ENCODE measurements around the gene CTDSP2. TPM values are rescaled to one million over a fixed set of nuclear protein-coding genes. Genes with fewer than 3 reads are reported as not detected.

CTDSP2 gene
- polyA plus RNA-seq, 3 donors, result 59.1 to 148 (median 70.2) TPM

DNA sequence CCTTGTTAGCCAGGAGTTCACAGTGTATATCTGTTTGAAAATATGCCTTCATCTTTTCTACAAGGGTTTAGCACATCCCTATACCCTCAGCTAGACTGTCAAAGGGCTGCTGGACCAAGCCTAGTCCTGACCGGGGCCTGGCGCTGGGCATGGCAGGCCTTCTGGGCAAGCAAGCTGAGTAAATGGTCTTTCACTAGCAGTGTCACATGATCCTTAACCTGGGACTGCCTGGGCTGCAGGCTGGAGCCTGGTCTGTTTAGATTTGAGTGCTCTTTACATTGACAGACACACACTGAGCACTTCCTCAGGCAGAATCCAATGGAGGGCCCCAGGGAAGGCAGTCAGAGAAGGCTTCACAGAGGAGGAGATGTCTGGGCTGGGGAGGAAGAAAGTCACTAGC, 21.1 kb downstream of the CTDSP2 start:
- no peak overlapping the region for H2AFZ ChIP-seq (ENCODE audit: insufficient read depth, low read depth, low read length, poor library complexity, severe bottlenecking)
- H3K27ac ChIP-seq (ENCODE audit: low read depth in 1 of 2, low read length in 2 of 2), result no peak overlapping the region
- no peak overlapping the region for H3K4me2 ChIP-seq (replicated peaks; ENCODE audit: extremely low read depth, low read length, poor library complexity, severe bottlenecking)
- H3K36me3 ChIP-seq (replicated peaks in 1 of 2; ENCODE audit: control insufficient read depth in 1 of 2, insufficient read depth in 2 of 2, low read length in 2 of 2), result peaks cover 89 to 98% of the 10 kb centered on the region in 2 donors
- no peak overlapping the region for H3K4me3 Mint-ChIP-seq
- H3K36me3 Mint-ChIP-seq, result peaks cover 88 to 94% of the 10 kb centered on the region in 2 donors
- peaks cover 9 to 11% of the 10 kb centered on the region in 2 donors for H3K4me1 ChIP-seq (ENCODE audit: control insufficient read depth in 1 of 2, insufficient read depth in 2 of 2, low read length in 2 of 2)
- H3K27me3 ChIP-seq (ENCODE audit: control insufficient read depth in 2 of 2, insufficient read depth in 2 of 2, low read length in 2 of 2), result no peaks in the 10 kb centered on the region
- 100% methylated on average over 2 of the region's 2 CpGs for WGBS (ENCODE audit: insufficient coverage)
- TF ChIP-seq, protein P1, sequence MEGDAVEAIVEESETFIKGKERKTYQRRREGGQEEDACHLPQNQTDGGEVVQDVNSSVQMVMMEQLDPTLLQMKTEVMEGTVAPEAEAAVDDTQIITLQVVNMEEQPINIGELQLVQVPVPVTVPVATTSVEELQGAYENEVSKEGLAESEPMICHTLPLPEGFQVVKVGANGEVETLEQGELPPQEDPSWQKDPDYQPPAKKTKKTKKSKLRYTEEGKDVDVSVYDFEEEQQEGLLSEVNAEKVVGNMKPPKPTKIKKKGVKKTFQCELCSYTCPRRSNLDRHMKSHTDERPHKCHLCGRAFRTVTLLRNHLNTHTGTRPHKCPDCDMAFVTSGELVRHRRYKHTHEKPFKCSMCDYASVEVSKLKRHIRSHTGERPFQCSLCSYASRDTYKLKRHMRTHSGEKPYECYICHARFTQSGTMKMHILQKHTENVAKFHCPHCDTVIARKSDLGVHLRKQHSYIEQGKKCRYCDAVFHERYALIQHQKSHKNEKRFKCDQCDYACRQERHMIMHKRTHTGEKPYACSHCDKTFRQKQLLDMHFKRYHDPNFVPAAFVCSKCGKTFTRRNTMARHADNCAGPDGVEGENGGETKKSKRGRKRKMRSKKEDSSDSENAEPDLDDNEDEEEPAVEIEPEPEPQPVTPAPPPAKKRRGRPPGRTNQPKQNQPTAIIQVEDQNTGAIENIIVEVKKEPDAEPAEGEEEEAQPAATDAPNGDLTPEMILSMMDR (IDR thresholded peaks at IDR 0.05), result no peak
- peaks cover 37% of the 10 kb centered on the region for H3K79me2 ChIP-seq (ENCODE audit: insufficient read depth, low read length)
- no peak overlapping the region for H3K9ac ChIP-seq (ENCODE audit: insufficient read depth, low read length, poor library complexity, severe bottlenecking)
- peaks cover 97% of the 10 kb centered on the region for H4K20me1 ChIP-seq (ENCODE audit: insufficient read depth, low read length)
- H3K4me3 ChIP-seq (replicated peaks in 1 of 3; ENCODE audit: low read depth in 2 of 3, low read length in 3 of 3), result no peak overlapping the region
- H3K4me1 Mint-ChIP-seq, result peaks cover 15% of the 10 kb centered on the region
- no peak for DNase-seq
- no peaks in the 10 kb centered on the region for H3K9me3 Mint-ChIP-seq
- peaks cover 0 to 3% (median 1%) of the 10 kb centered on the region in 3 donors for H3K27me3 Mint-ChIP-seq (ENCODE audit: low read depth in 3 of 3)
- peak overlapping the region in 1 of 7 donors; percentile 54 for H3K27ac Mint-ChIP-seq
- no peaks in the 10 kb centered on the region for H3K9me3 ChIP-seq (replicated peaks in 1 of 2; ENCODE audit: control insufficient read depth in 1 of 2, insufficient read depth in 1 of 2, low read length in 2 of 2)
- intact Hi-C loops (cut with micrococcal nuclease), result no loop called here

DNA sequence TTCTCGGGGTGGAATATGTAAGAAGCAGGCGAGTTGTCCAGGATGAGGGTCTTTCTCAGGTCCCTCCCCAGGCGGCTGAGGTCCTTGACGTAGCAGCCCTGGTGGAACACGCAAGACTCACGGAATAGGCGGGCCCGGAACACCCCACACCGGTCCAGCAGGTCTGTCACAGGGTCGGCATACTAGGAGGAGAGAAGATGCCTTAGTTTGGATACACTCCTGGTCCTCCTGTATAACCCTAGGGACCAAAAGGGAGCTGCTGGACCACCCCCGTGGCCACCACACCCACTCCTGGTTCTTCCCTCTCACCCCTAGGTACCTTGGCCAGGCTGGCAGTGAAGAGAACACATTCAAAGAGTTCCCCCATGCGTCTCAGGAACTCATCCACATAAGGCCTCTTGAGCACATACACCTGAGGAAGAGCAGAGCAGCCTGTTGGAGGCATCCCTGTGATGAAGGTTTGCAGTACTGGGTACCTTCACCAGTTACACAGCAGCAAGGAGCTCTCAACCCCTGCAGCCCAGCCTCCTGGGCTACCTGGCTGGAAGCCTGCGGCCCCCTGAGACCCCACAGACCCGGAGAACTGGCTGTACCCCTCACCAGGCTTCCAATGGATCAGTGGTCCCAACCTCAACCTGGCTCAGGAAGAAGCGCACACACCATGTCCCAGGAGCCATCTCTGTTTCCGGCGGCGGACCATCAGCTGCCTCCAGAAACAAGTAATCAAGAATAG, 22.5 kb downstream of the CTDSP2 start:
- H3K4me1 Mint-ChIP-seq, result peaks cover 3% of the 10 kb centered on the region
- no peak for DNase-seq
- Histone ChIP-seq H3K9me3 (replicated peaks in 1 of 2; ENCODE audit: control insufficient read depth in 1 of 2, insufficient read depth in 1 of 2, low read length in 2 of 2) (no peaks in the 10 kb centered on the region), H3K9ac (ENCODE audit: insufficient read depth, low read length, poor library complexity, severe bottlenecking) (no peak overlapping the region), H3K36me3 (replicated peaks in 1 of 2; ENCODE audit: control insufficient read depth in 1 of 2, insufficient read depth in 2 of 2, low read length in 2 of 2) (peaks cover 90 to 98% of the 10 kb centered on the region in 2 donors), H4K20me1 (ENCODE audit: insufficient read depth, low read length) (peaks cover 96% of the 10 kb centered on the region), H3K27ac (ENCODE audit: low read depth in 1 of 2, low read length in 2 of 2) (no peak overlapping the region), H3K4me3 (replicated peaks in 1 of 3; ENCODE audit: low read depth in 2 of 3, low read length in 3 of 3) (no peak overlapping the region), H3K27me3 (ENCODE audit: control insufficient read depth in 2 of 2, insufficient read depth in 2 of 2, low read length in 2 of 2) (no peaks in the 10 kb centered on the region), H3K79me2 (ENCODE audit: insufficient read depth, low read length) (peaks cover 24% of the 10 kb centered on the region), H3K4me1 (ENCODE audit: control insufficient read depth in 1 of 2, insufficient read depth in 2 of 2, low read length in 2 of 2) (no peaks in the 10 kb centered on the region), H2AFZ (ENCODE audit: insufficient read depth, low read depth, low read length, poor library complexity, severe bottlenecking) (no peak overlapping the region), H3K4me2 (replicated peaks; ENCODE audit: extremely low read depth, low read length, poor library complexity, severe bottlenecking) (no peak overlapping the region)
- no peaks in the 10 kb centered on the region for H3K9me3 Mint-ChIP-seq
- TF ChIP-seq, protein P1 (IDR thresholded peaks at IDR 0.05), result no peak
- intact Hi-C loops (cut with micrococcal nuclease), result no loop called here
- H3K27me3 Mint-ChIP-seq (ENCODE audit: low read depth in 3 of 3), result peaks cover 0 to 3% (median 1%) of the 10 kb centered on the region in 3 donors
- H3K4me3 Mint-ChIP-seq, result no peak overlapping the region
- 99% methylated on average over 14 of the region's 18 CpGs for WGBS (ENCODE audit: insufficient coverage)
- H3K27ac Mint-ChIP-seq, result peak overlapping the region in 1 of 7 donors; percentile 21
- H3K36me3 Mint-ChIP-seq, result peaks cover 84 to 97% of the 10 kb centered on the region in 2 donors
